Gastroesophageal sphincter (tissue), 3 donors: ENCODE data around the gene KCNJ10.

Source experiments
- EP300 ChIP-seq: sonication (generic); formaldehyde crosslinking; IDR thresholded peaks from one replicate; pipeline ENCODE4 v1.6.1; 2017; ENCODE audit warnings: antibody characterized with exemption, mild to moderate bottlenecking
- POLR2AphosphoS5 ChIP-seq: sonication (generic); formaldehyde crosslinking; IDR thresholded peaks from one replicate; pipeline ENCODE4 v1.6.1; 2017; ENCODE audit warnings: antibody characterized with exemption
- TF ChIP-seq, protein P1 (sequence below), 4 experiments: fragments of 200-600 bp in 2 of 4; fragments of 450-650 bp in 2 of 4; sonication (generic) in 1 of 4; IDR thresholded peaks; one replicate each; pipeline ENCODE4 v1.5.1; 2017 to 2019; ENCODE audit warnings: antibody characterized with exemption in 4 of 4, mild to moderate bottlenecking in 2 of 4, moderate library complexity in 2 of 4

DNA sequence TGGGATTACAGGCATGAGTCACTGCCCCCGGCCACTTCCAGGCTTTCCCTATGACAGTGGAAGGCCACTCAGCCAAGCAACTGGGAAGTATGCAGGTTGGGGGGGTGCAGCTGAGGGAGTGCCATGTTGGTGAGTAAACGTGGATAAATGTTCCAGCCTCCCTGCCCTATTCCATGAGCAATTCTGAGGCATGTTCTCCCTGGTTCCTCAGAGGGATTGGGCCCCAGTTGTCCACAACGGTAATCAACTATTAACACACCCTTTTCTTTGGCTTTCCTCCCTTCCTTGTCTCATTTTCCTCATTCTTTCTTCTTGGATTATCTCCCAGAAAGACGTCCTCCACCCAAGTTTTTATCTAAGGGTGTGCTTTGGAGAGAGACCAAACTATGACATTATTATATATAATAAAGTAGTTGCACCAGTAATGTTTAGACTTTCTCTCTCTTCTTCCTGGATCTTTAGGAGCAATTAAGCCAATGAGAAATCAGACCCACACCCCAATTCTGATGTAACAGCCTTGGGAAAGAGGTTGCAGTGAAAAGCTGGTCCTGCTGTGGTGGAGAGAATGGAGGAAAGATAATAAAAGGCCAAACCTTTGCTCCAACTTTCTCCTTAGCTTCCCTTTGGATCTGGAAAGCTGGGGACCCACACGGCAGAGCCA is 109.1 kb downstream of the KCNJ10 start:
- TF ChIP-seq, protein P1, sequence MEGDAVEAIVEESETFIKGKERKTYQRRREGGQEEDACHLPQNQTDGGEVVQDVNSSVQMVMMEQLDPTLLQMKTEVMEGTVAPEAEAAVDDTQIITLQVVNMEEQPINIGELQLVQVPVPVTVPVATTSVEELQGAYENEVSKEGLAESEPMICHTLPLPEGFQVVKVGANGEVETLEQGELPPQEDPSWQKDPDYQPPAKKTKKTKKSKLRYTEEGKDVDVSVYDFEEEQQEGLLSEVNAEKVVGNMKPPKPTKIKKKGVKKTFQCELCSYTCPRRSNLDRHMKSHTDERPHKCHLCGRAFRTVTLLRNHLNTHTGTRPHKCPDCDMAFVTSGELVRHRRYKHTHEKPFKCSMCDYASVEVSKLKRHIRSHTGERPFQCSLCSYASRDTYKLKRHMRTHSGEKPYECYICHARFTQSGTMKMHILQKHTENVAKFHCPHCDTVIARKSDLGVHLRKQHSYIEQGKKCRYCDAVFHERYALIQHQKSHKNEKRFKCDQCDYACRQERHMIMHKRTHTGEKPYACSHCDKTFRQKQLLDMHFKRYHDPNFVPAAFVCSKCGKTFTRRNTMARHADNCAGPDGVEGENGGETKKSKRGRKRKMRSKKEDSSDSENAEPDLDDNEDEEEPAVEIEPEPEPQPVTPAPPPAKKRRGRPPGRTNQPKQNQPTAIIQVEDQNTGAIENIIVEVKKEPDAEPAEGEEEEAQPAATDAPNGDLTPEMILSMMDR (IDR thresholded peaks at IDR 0.05), result no peak
- TF ChIP-seq EP300 (no peak), POLR2AphosphoS5 (peak; percentile 7)
